HG02884 (cell line): ENCODE measurements around the gene MRPS25.

ENCODE experiments used
- ATAC-seq: cut with Tn5 transposase; IDR thresholded peaks from one replicate; pipeline ENCODE4 v1.9.1; 2021; ENCODE audit warnings: mild to moderate bottlenecking, moderate library complexity; ENCODE audit not compliant: unreplicated experiment

The MRPS25 gene

DNA sequence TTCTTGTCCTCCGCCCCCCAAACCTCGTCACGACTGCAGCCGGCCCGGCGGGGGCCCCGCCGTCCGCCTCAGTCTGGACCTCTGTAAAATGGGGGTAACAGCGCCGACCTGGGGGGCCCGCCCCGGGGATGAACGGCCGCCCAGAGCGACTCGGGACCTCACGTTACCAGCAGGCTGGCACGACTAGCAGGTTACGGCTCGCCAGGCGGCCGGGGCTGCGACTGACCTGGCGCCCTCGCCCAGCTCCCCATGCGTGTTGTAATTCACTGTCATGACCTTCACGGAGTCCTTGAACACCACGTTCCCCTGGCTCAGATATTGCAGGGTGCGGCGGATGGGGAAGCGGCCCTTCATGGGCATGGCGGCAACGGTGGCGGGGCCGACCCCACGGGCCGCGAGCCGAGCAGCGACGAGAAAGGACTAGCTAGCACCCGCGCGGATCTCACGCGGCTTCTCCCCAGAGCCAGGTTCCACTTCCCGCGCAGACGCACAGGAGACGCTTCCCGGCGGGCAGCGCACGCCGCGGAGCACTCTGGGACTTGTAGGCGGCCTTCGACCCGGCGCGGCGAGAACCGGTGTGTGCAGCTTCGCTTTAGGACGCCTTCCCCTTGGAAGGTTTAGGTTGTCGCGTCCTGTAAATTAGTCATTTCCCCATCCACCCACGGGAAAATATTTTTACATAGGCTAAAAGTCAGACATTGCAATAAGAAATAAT, at the start of gene MRPS25:
TSS of gene MRPS25 (minus strand) at position 481 of the 715 bp plus-strand sequence. CDS start at position 360, 121 bp downstream.
- ATAC-seq = peak; percentile 95

DNA sequence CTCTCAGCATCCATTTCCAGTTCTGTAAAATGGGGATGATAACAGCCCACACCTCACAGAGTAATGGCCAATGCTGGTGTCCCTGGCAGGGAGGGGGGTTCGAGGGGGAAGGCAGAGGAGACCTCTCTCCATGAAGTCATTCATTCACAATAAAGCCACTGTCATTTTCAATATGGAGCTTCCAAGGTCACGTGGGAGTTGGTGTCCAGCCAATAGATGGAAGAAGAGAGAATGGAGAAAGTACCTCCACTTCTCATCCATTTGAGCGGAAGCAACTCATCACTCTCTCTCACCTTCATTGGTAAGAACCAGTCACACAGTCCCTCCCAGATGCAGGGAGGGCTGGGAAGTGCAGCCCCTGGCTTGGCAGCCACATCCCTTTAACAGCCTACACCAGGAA, 48.8 kb upstream of the MRPS25 start:
- ATAC-seq = no peak

DNA sequence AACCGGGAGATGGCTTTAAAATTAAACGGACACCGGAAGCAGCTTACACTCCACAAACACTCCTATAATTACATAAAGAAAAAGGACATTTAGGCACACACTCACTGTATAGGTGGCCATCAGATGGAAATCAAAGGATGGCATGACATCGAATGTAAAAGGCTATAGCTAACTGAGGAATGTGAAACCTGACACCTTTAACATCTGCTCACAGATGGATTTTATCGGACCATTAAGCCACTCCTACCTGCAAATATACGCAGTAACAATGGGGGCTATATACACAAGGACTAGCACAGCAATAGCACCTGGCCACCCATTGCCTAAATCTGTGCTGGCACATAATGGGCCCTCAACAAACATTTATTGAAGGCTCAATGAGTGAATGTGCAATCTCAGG, 48.4 kb upstream of the MRPS25 start:
- no peak for ATAC-seq

DNA sequence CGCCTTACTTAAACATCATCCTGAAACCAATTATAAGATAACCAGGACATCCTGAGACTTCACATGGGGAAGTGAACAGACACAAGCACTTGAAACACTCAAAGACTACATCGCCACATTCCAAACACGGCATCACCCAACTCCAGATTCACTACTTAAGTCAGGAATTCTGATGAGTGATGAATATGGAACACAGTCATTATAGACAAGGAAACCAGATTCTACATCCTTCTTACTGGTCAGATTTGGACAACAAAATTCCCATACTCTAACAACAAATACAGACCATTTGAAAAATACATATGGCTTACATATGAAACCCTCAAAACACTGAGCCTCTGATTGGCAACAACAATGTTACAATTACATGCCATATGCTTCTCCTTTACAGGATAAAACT, 46.9 kb upstream of the MRPS25 start:
- ATAC-seq = no peak

DNA sequence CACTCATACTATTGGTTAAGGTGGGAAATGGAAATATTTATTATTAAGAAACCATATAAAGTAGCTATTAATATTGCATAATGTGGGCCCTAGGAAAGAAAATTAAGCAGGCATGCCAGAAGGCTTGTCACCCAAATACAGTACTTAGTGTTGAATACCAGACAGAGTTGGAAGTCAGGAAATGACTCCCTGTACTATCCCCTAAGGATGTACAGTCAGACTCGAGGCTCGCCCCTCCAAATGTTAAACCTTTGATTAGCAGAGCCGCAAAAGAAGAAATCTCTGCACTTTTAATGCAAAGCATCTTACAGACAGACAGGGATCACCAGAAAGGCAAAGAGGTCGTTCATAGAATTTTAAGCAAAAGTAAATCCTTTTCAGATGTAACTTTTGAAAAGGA, 45.1 kb upstream of the MRPS25 start:
- no peak for ATAC-seq

DNA sequence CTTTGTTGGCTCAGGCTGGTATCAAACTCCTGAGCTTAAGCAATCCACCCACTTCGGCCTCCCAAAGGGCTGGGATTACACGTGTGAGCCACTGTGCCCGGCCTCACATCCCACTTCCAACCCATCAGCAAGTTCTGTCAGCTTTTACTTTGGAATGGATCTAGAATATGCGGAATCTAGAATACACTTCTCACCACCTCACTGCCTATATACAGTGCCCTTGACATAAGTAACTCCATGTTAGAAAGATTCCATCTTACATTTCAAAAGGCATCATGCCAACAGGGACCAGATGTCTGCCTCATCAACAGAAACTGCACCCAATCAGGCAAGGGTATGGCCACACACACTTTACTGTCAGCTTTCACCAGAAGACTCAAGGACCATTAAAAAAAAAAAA, 43.8 kb upstream of the MRPS25 start:
- no peak for ATAC-seq

DNA sequence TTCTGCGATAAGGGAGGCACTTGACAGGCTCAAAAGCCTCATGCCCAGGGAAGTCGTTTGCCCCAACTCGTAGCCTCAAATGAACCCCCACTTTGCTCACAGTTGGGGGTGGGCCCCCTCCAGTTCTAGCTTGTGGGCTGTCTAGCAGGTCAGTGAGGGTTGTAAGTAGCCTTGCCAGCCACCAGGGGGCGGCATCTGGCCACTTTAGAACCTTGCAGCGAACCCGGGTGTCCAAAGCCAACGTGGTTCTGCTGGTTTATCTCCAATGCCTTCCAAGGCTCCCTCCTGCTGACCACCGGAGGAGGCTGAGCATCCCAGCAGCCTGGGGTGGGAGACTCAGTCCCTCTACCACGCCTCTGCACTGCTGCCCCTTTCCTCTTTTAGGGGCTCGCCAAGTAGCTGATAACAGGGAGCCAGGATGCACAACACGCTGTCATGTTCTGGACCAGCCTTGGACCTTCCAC, 43.0 kb upstream of the MRPS25 start:
- ATAC-seq = no peak

DNA sequence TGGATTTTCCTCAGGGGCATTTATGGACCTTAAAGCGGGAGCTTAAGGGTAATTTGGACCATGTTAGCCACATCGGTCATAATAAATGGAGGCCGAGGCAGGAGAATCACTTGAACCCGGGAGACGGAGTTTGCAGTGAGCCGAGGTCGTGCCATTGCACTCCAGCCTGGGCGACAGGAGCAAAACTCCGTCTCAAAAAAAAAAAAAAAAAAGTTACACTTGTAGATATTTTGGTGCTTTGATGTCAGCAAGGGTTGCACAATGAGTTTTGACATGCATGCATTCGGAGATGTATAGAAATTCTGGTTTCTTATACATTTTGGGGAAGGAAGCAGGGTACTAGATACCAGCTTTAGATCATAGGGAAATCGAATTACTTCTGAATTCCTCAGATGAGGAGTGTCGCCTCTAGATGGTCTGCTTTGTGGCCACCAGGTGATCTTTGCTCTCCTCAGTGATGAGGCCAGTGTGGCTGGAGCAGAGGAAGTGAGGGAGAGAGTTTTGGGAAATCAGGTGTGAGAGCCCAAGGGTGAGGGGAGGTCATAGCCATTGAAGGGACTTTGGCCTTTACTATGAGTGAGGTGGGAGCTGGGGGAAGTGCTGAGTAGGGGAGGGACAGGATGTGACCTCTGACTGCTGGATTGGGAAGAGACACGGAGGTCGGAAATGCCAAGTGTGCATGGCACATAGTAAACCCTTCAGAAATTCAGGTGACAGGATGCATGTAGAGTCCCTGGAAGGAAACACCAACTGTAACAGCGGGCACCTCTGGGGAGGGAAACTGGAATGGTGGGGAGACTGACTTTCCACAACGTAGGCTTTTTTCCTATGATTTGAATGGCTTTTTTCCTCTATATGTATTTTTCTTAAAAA, 42.2 kb upstream of the MRPS25 start:
- no peak for ATAC-seq

DNA sequence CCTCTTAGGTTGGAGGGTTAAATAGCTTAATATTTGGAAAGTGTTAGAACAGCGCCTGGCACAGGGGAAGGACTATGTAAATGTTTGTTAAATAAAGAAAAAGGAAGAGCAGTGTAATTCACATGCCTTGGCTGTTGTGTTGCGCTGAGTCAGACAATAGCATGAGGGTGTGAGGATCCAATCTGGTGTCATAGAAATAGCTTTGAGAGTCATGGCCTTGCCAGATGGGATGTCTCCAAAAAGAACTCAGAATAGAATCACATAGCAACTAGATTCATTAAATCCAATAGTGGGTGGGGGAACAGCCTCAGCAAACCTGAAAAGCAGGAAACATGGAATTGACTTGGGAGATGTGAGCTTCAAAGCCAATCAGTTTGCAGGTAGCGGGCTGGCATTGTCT, 37.7 kb upstream of the MRPS25 start:
- no peak for ATAC-seq

DNA sequence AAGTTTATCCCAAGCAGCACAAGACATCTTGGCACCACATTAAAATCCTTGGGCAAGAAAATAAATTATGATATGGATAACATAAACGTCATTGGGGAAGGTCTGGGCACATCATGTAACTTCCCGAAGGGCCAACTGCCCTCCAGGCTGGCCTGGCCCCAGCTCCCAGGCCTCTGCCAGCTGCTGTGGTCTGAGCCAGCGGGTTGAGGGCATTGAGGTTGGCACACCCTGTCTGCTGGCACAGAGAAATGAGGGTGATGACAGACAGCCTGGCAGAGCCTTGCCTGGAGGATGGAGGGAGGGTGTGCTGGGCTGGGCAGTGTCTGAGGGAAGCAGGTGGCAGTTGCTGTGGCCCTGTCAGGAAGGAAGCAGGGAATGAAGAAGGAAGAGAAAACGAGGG, 37.1 kb upstream of the MRPS25 start:
- no peak for ATAC-seq

DNA sequence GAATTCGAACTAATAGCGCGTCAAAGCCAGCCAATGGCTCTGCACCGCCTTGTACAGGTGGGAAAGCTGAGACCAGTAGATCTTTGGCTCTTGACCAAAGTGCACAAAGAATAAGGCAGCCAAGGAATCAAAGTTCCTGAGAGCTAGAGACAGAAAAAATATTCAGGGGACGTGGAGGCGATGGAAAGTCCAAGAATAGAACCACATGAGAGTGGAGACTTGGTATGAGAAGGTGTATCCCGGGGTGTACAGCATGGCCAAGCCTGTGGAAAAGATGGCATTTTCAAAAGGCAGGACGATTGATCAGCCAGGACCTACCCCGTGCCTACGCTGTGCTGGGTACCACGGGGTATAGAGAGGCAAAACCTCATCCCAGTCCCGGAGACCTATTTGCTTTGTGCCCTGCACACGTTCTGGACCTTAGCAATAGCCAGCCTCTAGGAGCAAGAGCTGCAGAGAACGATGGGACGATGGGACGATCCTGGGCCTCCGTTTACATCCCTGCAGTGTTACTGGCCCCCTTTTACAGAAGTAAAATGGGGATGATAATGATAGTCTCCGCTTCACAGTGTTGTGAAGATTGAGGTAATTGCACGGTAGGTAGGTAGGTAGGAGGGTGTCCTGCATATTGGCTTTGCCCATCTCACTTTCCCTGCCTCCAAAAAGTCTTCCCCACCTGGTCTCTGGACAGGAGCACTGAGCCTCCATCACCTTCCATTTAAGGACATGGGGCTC, 34.4 kb upstream of the MRPS25 start:
- no peak for ATAC-seq

DNA sequence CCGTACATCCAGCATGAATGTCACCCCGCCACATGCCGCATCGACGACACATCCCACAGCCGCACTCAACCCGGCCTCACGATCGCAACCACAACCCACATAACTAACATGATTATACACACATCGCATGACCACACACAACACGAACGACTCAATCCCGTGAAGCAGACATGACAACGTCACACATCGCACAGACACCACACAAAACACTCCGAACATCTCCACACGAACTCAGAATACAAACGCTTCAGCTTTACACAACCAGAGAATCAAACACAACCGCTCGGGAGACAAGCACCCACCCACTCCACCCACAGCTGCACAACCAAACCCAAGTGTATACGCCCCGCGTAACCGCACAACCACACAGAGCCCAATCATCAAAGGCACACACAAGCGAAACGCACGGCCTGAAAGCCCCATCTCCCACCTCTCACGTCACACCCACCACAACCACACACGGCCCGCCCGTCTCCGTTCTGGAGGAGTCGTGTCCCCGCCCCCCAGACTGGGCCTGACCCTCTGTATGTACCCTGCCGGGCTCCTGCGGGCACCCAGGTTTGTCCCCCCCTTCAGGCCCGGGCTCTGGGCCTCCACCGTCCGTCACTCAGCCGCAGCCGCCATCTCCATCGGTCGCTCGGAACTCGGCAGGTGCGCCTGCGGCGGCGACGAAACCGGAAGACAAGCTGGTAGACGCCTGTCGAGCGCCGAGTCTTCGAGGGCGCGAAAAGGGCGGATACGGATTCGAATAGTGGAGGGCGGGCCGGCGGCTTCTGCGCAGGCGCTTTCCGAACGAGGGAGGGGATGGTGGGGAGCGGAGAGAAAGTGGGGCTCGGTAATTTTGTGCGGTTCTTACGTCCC, 33.6 kb upstream of the MRPS25 start, which contains the start of gene RBSN:
TSS of gene RBSN (minus strand) at position 646 of the 861 bp plus-strand sequence. CDS start 3,028 bp downstream, outside the sequence.
- peak; percentile 74 for ATAC-seq

DNA sequence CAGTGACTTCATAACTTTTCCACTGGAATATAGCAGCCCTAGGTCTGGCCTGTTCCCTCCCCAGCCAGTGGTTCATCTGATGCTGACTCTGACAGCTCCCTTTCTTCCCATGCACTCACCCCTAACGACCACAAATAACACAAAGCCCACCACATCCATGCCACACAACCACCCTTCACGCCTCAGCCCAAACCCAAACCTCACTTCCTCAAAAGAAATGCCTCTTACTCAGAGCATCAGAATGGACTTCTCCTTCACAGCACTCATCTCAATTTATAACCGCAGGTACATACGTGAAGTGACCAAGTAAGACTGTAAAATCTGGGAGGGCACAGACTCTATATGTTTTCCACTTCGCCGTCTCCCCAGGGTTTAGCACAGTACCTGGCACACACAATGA, 32.8 kb upstream of the MRPS25 start:
- ATAC-seq = no peak

DNA sequence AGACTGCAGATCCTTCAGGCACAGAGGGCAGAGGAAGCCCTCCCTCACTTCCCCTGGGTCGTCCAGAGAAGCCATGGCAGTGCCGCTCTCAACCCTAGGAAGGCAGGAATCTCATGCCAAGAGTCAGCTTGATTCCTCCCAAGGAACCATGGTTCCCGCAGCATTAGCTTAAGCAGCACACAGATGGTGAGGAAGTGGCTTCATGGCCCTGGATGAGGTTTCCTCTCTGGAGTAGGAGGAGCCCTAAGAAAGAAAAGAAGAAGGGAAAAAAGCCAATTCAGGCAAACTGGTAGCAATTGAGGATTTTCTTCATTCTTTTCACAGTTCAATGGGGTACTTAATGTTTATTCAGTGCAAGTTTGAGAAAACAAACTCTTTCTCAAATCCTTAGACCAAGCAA, 30.9 kb upstream of the MRPS25 start:
- ATAC-seq = no peak

DNA sequence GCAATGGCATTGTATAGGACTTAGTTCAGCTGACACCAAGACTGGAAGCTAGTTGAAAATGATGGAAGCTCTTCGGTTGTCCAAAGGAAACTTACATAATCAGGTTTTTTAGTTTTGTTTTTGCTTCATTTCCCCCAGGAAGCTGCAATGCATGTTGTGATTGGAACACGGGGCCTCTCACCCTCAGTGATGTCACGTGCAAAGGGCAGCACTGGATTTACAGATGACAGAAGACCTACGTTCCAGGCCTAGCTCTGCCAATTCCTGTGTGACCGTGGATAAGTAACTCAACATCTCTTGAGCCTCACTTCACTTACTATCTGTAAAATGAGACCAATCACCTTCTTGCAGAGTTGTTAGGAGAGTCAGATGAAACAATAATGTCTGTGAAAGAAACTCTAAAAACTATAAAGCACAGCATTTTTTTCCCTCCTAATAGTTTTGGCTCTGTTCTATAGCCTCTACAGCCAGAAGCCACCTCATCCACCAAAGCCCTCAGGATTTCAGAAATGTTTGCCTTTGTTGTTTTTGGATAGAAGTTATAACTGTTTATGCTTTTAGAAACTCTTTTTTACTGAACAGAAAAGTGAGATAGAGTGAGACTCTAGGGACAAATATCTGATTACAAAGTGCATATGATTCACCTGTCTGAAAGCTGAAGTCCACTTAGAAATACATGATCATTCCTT, 29.2 kb upstream of the MRPS25 start:
- no peak for ATAC-seq

DNA sequence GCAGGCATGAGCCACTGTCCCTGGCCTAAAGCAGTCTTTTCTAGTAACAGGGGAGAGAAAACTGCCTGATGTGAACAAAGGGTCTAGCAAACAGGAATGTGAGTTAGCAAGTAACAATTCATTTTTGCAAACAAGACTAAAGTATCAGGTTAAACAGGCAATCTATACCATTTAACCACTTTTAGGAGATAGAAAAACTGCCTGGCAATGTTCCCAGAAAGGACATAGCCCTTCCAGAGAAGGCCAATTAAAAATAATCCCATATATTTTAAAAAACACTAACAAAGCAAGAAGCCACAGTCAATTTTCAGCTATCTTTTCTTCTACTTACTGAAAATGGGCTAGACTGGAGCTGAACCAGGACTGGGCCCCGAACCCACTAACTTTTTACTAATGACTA, 27.6 kb upstream of the MRPS25 start:
- no peak for ATAC-seq

DNA sequence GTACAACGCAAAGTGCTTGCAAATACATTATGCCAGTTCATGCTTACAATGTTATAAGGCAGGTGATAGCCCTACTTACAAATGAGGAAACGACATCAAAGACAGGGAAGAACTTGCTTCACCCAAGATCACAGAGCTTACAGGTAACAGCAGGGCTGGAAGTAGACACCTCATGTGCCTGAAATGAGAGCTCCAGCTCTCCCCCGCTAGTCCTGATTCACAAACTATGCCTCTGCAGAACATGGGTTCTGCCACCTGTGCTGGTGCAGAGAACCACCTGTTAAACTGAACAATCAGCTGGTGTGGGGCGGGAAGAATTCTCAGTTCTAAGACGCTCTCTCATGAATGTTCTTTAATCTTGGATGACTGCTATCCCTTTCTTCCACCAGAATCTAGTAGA, 26.5 kb upstream of the MRPS25 start:
- ATAC-seq = no peak

DNA sequence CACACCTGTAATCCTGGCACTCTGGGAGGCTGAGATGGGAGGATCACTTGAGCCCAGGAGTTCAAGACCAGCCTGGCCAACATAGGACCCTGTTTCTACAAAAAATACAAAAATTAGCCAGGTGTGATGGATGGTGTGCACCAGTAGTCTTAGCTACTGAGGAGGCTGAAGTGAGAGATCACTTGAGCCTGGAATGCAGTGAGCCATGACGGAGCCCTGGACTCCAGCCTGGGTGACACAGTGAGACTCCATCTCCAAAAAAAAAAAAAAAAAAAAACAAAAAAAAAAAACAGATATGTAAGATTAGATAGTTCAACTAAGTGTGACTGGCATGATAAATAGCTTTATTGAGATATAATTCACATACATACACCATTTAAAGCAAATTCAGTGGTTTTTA, 24.1 kb upstream of the MRPS25 start:
- no peak for ATAC-seq

DNA sequence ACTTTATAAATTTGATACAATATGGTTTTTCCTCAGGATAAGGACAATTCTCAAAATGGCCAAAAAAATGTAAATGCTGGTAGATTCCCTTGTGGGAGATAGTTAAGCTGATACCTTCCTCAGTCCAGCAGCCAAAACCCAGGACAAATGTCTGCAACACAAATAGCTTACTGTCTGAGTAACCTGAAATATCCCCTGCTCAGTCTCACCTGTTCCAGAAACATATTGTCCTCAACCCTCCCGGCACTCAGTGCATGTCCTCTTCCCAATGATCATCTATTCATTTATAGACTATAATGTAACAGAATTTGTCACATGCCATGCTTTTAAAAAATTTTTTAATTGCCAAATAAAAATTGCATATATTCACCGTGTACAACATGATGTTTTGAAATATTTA, 21.6 kb upstream of the MRPS25 start:
- no peak for ATAC-seq

DNA sequence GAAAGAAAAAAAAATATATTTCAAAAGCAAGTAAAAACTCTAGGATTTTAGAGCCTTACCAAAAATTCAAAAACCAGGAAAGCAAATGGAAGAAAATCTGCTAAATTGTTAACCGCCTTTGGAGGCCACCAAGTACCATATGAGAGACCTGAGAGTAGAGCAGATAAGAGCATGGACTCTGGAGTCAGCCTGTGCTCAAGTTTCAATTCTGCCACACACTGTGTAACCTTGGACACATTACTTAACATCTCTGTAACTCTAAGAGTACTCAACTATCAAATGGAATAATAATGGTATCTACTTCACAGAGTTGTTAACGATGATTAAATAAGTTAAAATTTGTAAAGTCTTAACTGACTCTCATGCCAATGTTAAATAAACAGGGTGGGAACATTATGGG, 21.1 kb upstream of the MRPS25 start:
- no peak for ATAC-seq
